ENCODE data around the gene MYCBPAP. TPM values are rescaled to one million over a fixed set of nuclear protein-coding genes. Genes with fewer than 3 reads are reported as not detected.

Gene MYCBPAP
- total and polyA plus RNA-seq, 7 donors = 0.05 to 0.99 (median 0.27) TPM; not detected in 2

DNA sequence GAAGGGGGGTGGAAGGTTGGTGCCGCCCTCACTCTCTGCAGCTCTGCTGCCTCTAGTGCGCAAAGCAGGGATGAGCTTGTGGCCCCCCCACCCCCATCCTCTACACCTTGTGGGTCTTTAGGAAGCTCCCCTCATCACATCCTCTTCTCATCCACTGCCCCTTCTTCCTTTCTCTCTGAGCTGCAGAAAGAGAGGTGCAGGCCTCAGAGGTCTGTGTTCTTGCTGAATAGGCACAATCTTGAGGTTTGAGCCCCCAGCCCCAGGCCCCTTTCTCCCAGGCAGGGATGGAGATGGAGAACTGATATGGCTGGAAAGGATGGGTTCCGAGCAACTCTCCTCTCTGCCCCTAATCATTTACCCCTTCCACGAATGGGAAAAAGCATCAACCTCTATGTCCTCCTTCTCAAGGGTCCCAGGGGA lies 54.9 kb downstream of the MYCBPAP start:
- Histone ChIP-seq H3K36me3 (ENCODE audit: insufficient read depth in 1 of 2, low read depth in 1 of 2) (no peaks in the 10 kb centered on the region), H3K4me1 (peaks cover 19% of the 10 kb centered on the region), H3K4me3 (no peak overlapping the region), H3K27ac (no peak overlapping the region), H3K9me3 (no peaks in the 10 kb centered on the region), H3K27me3 (ENCODE audit: insufficient read depth in 3 of 3, low read length in 2 of 3) (peaks cover 0 to 75% (median 32%) of the 10 kb centered on the region in 3 donors)
- no peak for ATAC-seq
- TF ChIP-seq, protein P1, sequence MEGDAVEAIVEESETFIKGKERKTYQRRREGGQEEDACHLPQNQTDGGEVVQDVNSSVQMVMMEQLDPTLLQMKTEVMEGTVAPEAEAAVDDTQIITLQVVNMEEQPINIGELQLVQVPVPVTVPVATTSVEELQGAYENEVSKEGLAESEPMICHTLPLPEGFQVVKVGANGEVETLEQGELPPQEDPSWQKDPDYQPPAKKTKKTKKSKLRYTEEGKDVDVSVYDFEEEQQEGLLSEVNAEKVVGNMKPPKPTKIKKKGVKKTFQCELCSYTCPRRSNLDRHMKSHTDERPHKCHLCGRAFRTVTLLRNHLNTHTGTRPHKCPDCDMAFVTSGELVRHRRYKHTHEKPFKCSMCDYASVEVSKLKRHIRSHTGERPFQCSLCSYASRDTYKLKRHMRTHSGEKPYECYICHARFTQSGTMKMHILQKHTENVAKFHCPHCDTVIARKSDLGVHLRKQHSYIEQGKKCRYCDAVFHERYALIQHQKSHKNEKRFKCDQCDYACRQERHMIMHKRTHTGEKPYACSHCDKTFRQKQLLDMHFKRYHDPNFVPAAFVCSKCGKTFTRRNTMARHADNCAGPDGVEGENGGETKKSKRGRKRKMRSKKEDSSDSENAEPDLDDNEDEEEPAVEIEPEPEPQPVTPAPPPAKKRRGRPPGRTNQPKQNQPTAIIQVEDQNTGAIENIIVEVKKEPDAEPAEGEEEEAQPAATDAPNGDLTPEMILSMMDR (IDR thresholded peaks at IDR 0.05) = no peak
- DNase-seq = no peak
- intact Hi-C loops (cut with DNase I) = no loop called here
- 61 to 76% (median 74%) methylated on average over 4 of the region's 4 CpGs for WGBS, 3 donors

DNA sequence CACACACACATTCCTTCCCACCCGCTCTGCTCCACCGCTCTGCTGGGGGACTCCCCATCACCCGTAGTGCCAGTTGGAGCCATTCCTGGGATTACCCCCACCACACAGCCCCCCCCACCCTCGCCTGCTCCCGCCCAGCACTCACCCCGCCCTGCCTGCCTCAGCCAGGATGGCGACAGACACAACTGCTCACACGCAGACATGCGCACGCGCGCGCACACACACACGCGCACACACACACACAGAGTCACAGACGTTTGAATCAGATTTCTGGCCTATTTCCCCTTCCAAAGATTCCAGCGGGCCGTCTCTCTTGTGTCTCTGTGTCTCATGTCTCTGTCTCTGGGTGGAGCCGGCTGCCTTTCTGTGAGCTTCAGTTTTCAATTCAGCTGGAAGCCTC lies 56.7 kb downstream of the MYCBPAP start:
- H3K27ac ChIP-seq = no peak overlapping the region
- 5 to 8% (median 6%) methylated on average over 18 to 19 of the region's 19 CpGs for WGBS, 3 donors
- peak; percentile 38 to 62 (median 43) for ATAC-seq
- H3K4me1 ChIP-seq = peaks cover 8% of the 10 kb centered on the region
- H3K27me3 ChIP-seq (ENCODE audit: insufficient read depth in 3 of 3, low read length in 2 of 3) = peaks cover 0 to 57% (median 18%) of the 10 kb centered on the region in 3 donors
- H3K9me3 ChIP-seq = no peaks in the 10 kb centered on the region
- TF ChIP-seq, protein P1 (IDR thresholded peaks at IDR 0.05) = no peak
- no peaks in the 10 kb centered on the region for H3K36me3 ChIP-seq (ENCODE audit: insufficient read depth in 1 of 2, low read depth in 1 of 2)
- intact Hi-C loops (cut with DNase I) = no loop called here
- DNase-seq = peak; percentile 84 to 87
- no peak overlapping the region for H3K4me3 ChIP-seq

DNA sequence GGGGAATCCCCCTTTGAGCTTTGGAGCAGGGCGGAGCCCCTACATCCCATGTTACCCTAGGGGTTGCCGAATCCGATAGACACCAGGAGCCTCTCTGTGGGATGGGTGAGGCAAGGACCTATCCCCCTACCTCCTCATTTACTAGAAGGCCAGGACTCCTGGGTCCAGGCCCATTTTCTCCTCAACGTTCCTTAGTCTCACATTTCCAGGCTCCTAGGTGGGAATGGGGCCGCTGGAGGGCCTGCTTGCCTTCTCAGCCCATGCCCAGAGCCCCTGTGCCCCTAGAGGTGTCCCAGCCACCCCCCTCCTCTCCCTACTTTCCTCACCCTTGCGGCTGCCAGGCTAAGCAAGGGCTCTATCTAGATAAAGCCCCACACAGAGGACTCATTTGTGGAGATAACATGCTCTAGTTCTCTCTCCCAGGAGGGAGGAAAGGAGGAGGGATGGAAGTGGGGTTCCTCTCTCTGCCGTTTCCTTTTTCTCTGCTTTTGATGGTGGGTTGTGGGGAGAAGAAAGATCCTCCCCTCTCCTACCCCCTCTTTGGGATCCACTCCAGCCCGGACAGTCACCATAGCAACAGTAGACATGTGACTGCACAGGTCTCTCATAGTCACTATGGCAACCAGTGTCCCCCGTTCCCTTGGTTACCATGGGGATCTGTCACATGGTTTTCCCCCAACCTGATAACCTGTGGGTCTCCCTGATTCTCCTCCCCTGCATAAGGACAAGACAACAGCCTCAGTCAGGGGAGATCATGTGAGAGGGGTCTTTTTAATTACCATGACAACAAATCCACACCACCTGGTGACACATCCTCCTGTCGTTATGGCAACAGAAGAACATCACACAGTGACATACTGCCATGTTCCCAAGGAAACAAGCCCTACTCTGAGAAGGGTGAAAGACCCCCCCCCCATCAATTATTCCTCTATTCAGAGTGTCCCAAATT lies 57.4 kb downstream of the MYCBPAP start:
- Histone ChIP-seq H3K9me3 (no peaks in the 10 kb centered on the region), H3K4me3 (no peak overlapping the region), H3K27ac (no peak overlapping the region), H3K36me3 (ENCODE audit: insufficient read depth in 1 of 2, low read depth in 1 of 2) (no peaks in the 10 kb centered on the region), H3K27me3 (ENCODE audit: insufficient read depth in 3 of 3, low read length in 2 of 3) (peaks cover 0 to 51% (median 17%) of the 10 kb centered on the region in 3 donors), H3K4me1 (peaks cover 7% of the 10 kb centered on the region)
- intact Hi-C loops (cut with DNase I) = no loop called here
- DNase-seq (no peak), ATAC-seq (no peak)
- 38 to 48% (median 45%) methylated on average over 7 to 10 of the region's 10 CpGs for WGBS, 3 donors
- TF ChIP-seq, protein P1 (IDR thresholded peaks at IDR 0.05) = no peak

DNA sequence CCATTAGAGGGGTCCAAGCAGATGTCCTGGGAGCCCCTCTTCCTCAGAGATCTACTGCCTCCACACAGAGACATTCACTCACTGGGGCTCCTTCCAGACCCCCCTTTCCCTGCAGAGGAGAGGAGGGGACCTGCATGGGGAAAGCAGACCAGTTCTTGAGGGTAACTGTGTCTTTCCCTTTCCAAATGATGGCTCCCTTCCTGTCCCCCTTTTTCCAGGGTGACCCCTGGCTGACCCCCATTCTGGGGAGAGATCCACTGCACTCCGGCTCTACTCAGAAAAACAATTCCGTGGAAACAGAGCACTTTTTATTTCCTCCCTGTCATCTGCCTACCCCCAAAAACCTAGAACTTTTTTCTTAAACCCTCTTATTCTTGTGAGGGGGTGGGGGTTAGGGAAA lies 58.6 kb downstream of the MYCBPAP start:
- Histone ChIP-seq H3K4me1 (no peaks in the 10 kb centered on the region), H3K36me3 (ENCODE audit: insufficient read depth in 1 of 2, low read depth in 1 of 2) (no peaks in the 10 kb centered on the region), H3K27ac (no peak overlapping the region)

More for the DNA sequence above, 58.6 kb downstream of the MYCBPAP start:
- Histone ChIP-seq H3K9me3 (no peaks in the 10 kb centered on the region), H3K27me3 (ENCODE audit: insufficient read depth in 3 of 3, low read length in 2 of 3) (peaks cover 0 to 39% (median 17%) of the 10 kb centered on the region in 3 donors), H3K4me3 (no peak overlapping the region)
- TF ChIP-seq, protein P1 (IDR thresholded peaks at IDR 0.05) = no peak
- ATAC-seq (no peak), DNase-seq (no peak)
- intact Hi-C loops (cut with DNase I) = no loop called here
- 27 to 43% (median 43%) methylated on average over 2 of the region's 2 CpGs for WGBS, 3 donors
